ENCODE measurements around the gene KCNIP4. TPM values are rescaled to one million over a fixed set of nuclear protein-coding genes. Genes with fewer than 3 reads are reported as not detected.
A peak's percentile ranks its signal among the peaks of the same experiment; 100 is the strongest.

Gene KCNIP4
- total RNA-seq, 1 experiment from 2014 or later = not detected

DNA sequence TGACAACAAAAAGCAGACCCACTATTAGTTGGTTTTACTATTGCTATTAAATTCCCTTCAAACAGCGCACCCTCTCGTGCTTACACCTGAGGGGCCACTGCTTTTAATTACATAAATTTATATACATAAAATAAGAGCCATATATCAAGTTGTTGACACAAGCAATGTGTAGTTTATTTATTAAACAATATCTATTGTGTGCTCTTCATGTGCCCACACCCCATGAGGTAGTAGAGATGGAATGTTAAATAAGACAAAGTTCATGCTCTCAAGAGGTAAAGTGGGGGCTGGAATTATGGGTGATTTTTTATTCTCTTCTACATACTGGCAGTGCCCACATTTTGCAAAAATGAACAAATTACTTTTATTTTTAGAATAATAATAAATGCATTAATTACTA is 47.3 kb downstream of the KCNIP4 start:
- DNase-seq (ENCODE audit: low spot score) = no peak

DNA sequence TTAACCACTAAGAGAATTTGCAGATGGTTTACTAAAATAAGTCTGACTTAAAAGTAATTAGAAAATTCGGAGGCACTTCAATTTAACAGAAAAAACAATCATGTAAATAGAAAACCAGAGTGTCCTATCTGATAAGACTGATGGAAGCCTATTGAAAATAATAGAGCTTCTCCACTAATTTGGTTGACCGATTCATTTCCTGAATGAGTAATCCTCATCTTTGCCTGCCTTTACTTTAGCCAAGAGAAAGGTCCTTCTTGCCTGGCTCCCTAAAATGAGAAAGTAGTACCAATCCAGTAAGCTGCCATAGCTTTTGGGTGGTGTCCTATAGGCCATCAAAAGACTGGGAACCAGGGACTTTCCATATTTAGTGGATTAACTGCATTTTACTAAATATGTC is 48.4 kb downstream of the KCNIP4 start:
- peak; percentile 28 for DNase-seq (ENCODE audit: low spot score)

DNA sequence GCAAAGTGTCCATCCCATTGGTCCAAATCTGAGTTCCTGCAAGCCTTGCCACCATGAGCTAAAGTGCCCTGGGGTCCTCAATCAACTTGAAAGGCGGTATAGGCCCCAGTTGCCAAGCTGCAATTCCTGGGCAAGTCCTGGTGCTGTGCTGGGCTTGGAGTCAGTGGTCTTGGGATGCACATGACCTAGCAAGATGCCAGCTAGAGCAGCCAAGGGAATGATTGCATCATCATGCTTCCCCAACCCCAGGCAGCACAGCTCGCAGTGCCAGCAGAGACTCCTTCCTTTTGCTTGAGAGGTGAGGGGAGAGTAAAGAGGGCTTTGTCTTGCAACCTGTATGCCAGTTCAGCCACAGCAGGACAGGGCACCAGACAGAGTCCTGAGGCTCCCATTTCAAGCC is 50.5 kb downstream of the KCNIP4 start:
- DNase-seq (ENCODE audit: low spot score) = no peak

DNA sequence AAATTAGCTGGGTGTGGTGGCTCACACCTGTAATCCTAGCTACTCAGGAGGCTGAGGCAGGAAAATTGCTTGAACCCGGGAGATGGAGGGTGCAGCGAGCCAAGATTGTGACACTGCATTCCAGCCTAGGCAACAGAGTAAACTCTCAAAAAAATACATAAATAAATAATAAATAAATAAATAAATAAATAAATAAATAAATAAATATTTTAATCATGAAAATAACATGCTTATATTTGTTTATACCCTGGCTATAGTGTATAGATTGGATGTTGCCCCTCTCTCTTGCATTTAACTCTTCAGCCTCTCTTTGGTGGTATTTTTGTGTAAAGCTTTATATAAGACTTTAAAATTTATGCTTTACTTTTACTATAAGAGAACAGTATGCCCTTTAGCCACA is 51.8 kb downstream of the KCNIP4 start:
- no peak for DNase-seq (ENCODE audit: low spot score)

DNA sequence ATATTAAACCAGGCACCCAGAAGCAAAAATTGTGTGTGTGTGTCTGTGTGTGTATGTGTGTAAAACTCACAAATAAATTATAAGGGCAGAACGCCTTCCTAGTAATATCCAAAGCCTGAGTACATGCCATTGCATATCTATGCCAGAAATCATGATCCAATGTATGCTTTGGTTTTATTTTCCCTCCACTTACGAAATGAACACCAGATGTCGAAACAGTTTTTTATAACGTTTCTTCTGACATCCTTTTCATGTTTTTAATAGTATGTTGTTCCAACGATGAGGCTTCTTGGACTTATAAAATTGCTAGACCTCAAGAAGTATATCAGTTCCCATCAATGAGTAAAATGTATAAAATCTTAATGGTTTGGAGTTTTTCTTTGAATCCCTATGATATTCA is 55.4 kb downstream of the KCNIP4 start:
- no peak for DNase-seq (ENCODE audit: low spot score)

DNA sequence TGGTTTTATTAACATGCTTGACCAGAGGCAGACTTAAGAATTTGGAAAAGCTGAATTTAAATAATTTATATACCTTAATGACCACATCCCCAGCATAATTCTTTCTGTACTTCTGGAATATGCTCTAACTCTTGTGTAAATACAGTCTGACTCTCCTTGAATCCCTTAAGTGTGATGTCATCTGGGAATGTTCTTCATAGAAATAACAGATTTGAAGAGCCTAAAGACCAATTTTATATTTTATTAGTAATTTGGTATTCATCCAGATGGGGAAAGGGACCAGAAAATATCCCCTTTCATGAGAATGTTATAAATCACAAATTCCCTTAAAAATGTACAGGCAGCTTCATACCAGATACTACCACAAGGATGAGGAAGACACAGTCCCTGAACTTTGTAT is 58.3 kb downstream of the KCNIP4 start:
- no peak for DNase-seq (ENCODE audit: low spot score)

DNA sequence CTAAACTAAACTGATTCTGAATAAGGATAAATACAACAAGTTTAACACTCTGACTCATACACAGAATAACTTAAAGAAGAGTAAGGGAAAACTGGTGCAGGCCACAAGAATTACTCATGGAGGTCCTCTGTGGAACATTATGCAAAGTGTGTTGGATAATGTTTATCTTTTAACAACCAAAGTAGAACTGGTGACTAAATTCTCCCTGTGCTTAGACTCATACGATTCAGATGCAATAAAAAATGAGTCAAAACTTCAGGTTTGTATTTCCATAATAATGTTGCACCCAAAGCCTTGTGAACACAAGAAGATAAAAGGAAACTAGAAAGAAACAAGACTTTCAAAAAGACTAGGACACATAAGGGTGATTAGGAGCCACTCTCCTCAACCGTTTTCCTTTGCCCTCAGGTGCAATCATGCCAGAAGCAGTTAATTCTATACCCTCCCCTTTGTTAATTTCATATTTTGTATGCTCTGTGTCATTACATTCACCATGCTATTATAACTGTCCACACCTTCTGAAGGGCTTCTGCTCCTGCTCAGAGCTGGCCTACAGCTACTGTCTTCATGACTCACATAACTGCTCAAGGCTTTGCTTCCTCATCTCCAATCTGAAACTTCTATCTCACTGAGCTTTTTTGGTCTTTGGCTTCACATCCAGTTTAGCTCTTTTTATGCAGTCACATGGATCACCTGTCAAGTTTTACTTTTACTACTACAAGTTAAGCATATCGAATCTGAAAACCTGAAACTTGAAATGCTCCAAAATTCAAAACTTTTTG is 60.2 kb downstream of the KCNIP4 start:
- DNase-seq (ENCODE audit: low spot score) = peak; percentile 84

DNA sequence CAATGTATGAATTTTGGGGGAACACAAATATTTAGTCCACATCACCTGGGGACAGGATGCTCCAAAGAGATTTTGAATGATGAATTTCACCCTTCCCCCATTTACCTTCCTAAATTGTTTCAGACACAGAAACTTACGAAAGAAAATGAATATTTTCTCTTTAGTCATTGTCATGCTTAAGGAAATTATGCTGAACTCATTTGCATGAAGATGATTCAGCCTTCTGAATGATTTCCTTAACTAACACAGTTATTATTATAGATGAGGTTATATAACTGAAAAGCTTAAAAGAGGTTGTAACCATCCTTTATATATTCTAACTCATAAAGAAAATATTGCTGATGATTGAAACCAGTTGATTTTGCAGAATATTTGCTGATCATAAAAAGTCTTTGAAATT is 61.1 kb downstream of the KCNIP4 start:
- no peak for DNase-seq (ENCODE audit: low spot score)

DNA sequence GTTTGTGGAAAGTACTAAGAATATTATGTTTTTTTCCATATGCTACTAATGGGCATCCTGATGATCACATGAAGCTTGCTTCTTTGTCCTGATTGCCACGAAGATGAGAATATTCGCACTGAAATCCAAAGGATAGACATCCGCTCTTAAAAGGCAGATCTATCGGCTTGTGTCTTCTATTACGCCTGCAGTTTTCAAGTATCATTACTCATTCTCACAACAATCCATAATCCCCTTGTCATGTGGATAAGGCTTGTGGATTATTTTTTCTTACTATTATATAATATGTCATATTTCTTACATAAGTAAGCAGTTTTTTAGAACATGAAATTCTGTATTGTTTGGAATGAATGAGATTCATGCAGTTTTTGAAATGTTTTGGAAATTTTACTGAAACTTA is 62.8 kb downstream of the KCNIP4 start:
- DNase-seq (ENCODE audit: low spot score) = no peak

DNA sequence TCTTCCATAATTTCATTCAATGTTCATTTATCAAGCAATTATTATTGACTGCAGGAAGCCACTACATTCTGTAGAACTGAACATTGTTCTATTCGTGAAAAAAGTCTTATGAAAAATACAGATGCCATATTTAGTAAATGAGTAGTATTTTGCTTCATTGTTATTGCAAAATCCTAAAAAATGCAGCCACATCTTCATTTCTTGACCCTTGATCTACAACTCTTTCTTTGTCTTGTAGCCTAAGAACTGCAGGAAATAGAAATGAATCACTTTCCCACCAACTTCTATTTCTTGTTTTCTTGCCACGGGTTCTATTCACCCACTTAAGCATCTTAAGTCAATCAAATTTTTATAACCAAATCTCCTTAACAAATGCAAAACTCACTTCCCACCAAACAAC is 63.3 kb downstream of the KCNIP4 start:
- no peak for DNase-seq (ENCODE audit: low spot score)

DNA sequence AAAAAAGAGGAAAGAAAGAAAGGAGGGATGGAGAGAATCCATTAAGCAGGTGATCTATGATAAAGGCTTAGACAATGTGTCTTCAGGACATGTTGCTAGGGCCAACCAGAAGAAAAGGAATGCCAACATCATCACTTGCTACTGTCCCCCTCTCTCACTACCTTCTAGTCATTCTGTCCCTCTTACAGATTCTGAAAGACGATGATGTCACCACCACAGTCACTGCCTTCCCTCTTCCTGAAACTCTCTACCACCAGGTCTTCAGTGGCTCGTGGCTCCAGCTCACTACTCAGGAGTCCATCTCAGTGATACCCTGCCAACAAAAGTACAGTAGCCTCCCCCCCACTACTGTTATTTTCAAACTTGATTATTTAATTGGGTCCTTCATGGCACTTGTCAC is 64.0 kb downstream of the KCNIP4 start:
- no peak for DNase-seq (ENCODE audit: low spot score)

DNA sequence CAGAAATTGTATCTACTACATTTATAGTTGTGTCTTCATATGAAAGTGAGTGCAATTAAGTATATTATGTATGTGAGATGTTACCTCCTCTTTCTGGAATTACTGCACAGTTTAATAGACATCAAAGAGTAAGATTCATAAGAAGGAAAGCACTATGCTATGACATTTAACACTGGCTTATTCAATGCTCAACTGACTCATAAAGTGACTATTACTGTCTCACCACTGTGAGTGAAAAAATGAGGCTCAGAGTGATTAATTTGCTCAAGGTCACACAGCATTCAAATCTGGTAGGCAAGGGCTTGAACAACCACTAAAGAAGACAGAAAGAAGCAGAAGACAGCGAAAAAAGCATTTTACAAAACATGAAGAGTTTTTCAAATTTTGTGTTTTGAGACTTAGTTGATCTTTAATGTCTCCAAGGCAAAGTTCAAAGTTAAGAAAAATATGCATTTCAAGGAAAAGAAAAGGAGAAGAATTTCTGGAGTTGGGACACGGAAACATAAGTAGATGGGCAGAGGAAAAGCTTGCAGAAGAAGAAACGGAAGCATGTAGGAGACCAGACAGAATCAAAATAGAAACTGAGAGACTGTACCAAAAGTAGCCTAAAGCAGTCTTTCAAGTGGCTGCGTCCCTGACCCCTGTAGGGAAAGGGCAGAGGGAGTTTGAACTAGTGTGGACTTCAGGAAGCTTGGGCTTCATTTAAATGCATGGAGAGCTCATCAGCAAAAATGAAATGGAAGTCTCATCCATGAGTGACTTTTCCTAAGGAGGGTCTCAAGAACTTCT is 66.3 kb downstream of the KCNIP4 start:
- DNase-seq (ENCODE audit: low spot score) = no peak

DNA sequence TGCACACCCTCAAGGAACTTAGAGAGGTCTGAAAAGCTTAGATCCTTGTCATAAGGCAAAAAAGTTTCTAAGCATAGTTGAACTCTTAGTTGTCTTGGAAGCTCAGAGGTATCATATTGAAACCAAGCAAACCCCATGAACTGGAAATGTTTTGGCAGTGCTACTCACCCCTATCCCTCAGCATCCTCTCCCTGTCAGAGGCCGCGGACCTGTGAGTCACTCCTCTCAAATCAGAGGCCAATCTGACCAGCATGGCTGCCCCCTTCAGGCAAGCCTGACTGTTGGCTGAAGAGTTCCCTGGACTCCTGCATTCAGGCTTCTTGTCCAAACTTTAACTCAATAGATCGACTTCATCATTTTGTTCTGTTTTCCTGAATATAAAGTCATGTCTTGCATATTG is 69.4 kb downstream of the KCNIP4 start:
- peak; percentile 38 for DNase-seq (ENCODE audit: low spot score)

DNA sequence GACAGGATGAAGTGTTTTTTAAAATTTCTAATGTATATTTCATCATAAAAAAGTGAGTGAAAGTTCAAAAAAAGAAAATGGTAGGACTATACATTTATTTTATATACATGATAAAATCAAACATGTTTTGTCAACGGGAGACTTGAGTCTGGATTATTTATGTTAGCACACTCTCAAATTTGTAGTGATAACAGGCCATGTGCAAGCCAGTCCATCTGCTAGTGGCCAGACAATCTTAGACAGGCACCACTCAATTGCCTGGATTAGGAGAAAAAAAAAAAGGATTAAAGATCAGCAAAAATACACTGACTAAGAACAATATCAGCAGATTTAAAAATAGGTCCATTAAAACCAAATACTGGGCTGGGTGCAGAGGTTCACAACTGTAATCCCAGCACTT is 71.9 kb downstream of the KCNIP4 start:
- no peak for DNase-seq (ENCODE audit: low spot score)

DNA sequence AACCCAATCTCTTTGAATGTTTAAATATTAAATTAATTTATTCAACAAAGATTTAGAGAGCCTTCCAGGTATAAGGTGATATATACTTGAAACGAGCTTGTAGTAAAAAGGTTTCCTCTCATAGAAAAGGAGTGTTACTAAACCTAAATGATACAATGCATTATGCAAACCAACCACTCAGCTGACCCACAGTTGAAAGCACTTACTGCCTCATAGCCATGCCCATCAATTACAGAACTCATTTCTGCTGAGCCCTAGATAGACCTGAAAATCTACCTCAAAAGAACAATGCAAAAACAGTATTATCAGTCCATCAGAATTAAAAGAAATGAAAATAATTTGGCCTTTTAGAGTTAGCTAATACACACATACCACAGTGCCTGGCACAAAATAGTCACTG is 75.4 kb downstream of the KCNIP4 start:
- DNase-seq (ENCODE audit: low spot score) = no peak

DNA sequence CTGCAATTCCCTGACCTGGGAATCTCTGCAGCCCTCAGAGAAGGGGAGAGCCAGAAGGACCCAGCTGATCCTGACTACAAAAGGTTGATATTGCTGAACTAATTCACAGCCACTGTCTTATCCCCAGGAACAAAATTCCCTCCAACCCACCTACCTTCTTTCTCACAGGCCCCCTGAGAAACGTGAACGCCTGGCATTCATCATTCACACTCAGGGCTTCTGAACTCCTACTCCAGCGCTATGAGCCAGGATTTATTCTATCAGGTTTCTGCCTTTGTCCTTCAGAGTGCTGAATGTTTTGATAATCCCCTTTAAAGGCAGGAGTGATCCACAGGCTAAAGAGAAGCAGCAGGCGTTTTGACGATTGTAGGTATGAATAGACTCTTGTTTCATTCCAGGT is 76.5 kb downstream of the KCNIP4 start:
- no peak for DNase-seq (ENCODE audit: low spot score)

DNA sequence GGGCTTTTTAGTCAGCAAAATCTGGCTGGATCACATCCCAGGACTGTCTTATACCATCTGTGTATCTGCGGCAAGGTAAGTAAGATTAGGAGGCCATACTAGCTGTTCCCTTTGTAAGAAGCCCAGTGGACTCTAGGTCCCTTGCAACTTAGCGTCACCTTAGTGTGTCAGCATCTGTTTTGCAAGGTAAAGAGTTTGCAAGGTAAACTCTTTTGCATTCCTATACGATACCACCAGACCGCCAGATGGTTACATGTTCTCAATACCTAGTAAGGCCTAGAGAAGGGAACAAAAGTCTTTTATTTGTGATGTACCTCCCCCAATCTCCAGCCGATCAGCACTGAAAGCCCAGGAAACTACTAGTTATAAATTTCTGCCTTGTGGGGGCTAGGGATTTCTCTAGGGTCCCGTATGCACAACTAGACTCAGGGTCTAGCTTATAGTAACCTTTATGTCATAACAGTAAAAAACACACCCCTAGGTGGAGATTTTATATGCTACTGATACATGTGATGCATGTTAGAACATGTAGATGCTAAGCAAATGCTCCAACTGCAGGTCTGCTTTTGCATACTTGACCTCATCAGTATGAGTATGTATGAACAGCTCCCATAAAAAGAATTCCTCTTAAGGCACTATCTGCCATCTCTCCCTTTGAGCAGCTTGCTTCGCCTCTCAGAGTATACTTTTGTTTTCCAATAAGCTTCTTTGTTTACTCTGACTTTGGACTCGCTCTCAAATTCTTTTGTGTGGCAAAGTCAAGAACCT is 78.4 kb downstream of the KCNIP4 start:
- DNase-seq (ENCODE audit: low spot score) = no peak

DNA sequence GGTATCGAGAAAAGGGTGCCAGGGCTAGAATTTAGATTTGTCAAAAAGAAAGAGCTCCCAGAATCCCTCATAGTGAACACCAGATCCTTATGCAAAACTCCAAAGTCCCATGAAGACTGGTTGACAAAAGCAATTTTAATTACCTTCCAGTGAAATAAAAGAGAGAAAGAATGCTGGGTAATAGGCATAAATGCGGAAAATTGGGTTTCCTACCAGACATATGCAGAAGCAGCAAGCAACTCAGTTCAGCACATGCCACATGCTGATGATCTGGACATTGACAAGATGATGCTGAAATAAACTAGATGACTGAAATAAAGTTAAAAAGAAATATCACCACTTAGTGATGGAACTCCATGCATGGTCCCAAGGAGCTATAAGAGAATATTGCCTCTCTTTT is 83.9 kb downstream of the KCNIP4 start:
- no peak for DNase-seq (ENCODE audit: low spot score)

DNA sequence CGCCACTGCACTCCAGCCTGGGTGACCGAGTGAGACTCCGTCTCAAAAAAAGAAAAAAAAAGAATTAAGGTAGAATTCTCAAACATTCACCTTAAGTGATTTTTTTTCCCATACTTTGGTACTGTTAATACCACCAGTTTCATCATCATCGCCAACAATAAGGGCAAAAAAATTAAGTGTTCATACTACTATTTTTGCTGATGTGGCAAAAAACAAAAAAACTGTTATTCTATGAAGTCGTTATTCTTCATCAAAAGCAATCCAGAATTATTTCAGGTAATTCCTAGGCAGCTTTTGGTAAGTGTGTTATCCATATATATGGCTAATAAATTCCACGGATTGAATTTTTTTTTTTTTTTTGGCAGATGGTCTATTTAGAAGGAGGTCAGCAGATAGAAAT is 85.7 kb downstream of the KCNIP4 start:
- DNase-seq (ENCODE audit: low spot score) = no peak

DNA sequence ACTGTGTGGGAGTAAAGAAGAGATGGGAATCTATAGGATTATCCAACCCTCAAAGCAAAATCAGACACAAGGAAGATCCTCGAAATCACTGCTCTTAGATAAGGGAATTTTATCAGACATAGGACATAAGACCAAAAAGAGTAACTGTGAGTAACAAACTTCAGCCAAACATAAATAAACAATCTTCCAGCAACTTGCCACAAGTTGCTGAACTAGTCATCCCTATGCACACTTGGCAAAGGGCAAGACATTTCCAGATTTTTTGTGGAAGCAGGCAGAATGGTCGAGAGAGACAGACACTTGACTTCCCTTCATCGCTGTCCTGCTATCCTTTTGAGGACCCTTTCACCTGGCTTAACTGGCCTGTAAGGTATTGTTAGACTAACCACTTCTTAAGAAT is 89.6 kb downstream of the KCNIP4 start:
- DNase-seq (ENCODE audit: low spot score) = peak; percentile 9

DNA sequence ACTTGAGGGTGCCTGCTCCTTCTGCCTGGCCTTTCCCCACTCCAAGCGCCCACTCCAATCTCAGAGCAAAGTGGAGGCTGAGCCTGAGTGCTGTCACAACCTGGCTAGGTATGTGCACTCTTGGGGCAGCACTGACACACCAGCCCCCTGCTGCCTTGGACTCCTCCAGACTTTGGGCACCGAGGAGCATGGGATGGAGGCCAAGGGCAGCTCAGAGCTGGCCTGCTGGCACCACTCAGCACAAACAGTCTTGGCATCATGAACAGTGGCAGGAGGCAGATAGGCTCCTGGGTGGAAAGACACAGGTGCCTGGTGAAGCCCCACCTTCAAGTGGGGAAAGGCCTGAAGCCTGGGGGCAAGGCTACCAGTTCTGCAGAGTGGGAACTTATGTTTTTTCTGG is 91.8 kb downstream of the KCNIP4 start:
- no peak for DNase-seq (ENCODE audit: low spot score)

DNA sequence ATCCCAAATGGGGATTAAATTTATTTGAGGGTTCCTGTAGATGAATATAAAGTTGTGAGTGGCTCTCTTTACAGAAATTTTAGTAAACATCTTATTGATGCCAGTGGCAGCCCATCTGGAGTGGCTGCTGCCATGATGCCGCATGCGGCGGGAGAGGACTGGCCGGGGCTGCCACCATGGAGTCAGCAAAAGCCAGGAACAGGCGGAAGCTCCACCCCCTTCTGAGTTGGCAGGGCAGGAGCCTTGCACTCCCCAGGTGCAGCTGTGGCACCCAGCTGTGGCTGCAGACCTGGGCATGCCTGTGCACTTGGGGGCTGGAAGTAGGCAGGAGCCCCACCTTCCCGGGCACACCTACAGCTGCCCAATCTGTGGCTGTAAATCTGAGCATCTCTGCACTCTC is 92.3 kb downstream of the KCNIP4 start:
- no peak for DNase-seq (ENCODE audit: low spot score)

DNA sequence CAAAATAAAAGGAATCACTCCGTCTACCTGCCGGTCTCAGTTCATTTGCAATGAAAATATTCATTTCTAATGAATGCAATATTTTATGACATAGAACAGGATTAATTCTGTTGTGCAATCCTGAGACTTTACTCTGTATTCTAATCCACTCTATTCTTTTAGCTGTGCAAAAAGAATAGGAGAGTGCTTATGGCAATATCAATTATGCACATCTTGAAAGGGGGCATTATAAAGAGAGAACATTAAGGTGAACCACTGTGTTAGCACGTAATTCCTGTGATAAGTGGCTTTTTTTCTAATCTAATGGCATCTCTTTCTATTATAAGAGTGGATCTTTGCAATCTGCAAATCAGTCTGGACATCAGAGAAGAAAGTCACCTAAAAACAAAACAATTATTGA is 99.5 kb downstream of the KCNIP4 start:
- DNase-seq (ENCODE audit: low spot score) = no peak
